ENCODE results near the gene RREB1. TPM values are rescaled to one million over a fixed set of nuclear protein-coding genes. Genes with fewer than 3 reads are reported as not detected.

RREB1 gene
- total RNA-seq, 2 experiments from 2014 or later: 18.7 to 19.7 TPM

DNA sequence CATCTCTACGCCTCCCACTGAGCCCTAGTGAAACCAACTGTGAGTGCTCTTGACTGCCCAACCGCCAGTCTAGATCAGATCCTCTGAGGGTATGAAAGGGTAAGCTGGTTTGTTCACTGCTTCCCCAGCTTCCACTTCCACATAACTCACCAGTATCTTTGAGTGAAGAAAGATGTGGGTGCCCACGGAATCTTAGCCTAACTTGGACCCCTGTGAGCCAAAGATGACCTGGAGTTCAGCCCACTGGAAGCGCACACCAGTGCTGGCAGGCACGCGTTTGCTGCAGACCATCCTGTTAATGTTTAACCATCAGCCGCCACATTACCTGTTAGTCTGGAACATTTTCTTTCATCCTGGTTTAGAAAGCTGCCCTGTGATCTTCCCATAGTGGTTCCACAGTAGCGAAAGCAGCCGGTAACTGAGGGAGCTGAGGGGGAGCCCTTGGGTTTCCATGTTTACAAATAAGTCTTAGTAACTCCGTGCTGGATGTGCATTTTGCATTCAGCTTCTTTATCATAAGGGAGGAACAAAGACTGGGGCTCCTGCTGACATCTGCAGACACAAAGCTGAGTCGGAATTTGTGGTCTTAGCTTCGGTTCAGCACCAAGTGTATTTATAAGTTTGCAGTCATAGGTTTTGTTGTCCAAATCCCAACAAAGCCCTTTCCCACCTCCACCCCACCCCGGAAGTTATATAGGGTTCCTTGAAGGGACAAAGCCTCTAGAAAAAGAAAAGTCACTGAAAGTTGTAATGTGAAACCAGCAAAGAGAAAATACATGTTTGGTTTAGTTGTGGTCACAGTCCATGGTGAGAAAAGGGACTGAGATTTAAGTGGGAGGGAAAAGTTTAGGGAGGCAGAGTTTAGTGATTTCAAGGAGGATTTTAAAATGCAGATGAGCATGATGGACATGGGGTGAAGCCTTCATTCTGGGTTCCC is 134.2 kb downstream of the RREB1 start:
- Mint-ChIP-seq H3K27ac (no peak overlapping the region), H3K27me3 (no peaks in the 10 kb centered on the region), H3K9me3 (no peaks in the 10 kb centered on the region), H3K4me3 (no peak overlapping the region), H3K4me1 (ENCODE audit: low read depth) (peaks cover 25% of the 10 kb centered on the region), H3K36me3 (ENCODE audit: low read depth) (peaks cover 12% of the 10 kb centered on the region)
- intact Hi-C loops (cut with micrococcal nuclease): loop anchor here (5.0 to 10.0 kb wide), 2 partner anchors 327 to 565 kb away; no protein-coding TSS in a partner anchor
- DNase-seq: no peak
- CTCF ChIA-PET: interaction anchor here (0.8 to 3.6 kb wide), 13 partner anchors 8 to 565 kb away, joined by 3 to 27 read pairs (median 5); no protein-coding TSS in a partner anchor
- TF ChIP-seq, protein P1, sequence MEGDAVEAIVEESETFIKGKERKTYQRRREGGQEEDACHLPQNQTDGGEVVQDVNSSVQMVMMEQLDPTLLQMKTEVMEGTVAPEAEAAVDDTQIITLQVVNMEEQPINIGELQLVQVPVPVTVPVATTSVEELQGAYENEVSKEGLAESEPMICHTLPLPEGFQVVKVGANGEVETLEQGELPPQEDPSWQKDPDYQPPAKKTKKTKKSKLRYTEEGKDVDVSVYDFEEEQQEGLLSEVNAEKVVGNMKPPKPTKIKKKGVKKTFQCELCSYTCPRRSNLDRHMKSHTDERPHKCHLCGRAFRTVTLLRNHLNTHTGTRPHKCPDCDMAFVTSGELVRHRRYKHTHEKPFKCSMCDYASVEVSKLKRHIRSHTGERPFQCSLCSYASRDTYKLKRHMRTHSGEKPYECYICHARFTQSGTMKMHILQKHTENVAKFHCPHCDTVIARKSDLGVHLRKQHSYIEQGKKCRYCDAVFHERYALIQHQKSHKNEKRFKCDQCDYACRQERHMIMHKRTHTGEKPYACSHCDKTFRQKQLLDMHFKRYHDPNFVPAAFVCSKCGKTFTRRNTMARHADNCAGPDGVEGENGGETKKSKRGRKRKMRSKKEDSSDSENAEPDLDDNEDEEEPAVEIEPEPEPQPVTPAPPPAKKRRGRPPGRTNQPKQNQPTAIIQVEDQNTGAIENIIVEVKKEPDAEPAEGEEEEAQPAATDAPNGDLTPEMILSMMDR (IDR thresholded peaks at IDR 0.05): no peak
- ATAC-seq: no peak
- POLR2A ChIA-PET: no interaction called here

DNA sequence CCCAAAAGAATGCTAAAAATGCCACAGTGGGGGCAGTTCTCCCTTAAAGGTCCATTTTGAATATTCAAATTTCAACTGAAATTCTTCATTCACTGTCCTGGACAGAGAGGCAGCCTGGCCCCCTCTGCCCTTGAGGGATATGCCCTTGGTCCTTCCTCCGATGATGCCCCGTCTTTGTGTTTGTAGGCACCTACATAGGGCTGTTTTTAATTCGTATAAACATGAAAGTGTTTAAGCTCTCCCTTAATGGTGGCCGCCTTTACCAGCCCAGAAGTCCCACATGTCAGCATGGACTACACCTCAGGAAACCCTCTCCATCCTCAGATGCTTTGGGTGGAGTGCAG is 135.0 kb downstream of the RREB1 start:
- ChIA-PET CTCF (interaction anchor here (0.7 to 3.6 kb wide), 26 partner anchors 9 to 566 kb away, joined by 3 to 27 read pairs (median 4); no protein-coding TSS in a partner anchor), POLR2A (no interaction called here)
- H3K27ac Mint-ChIP-seq: no peak overlapping the region
- H3K4me3 Mint-ChIP-seq: no peak overlapping the region
- H3K36me3 Mint-ChIP-seq (ENCODE audit: low read depth): peaks cover 13% of the 10 kb centered on the region
- peaks cover 22% of the 10 kb centered on the region for H3K4me1 Mint-ChIP-seq (ENCODE audit: low read depth)
- TF ChIP-seq, protein P1 (IDR thresholded peaks at IDR 0.05): no peak
- DNase-seq (no peak), ATAC-seq (no peak)
- H3K9me3 Mint-ChIP-seq: no peaks in the 10 kb centered on the region
- no peaks in the 10 kb centered on the region for H3K27me3 Mint-ChIP-seq
- intact Hi-C loops (cut with micrococcal nuclease): loop anchor here (5.0 to 10.0 kb wide), 2 partner anchors 328 to 566 kb away; no protein-coding TSS in a partner anchor

DNA sequence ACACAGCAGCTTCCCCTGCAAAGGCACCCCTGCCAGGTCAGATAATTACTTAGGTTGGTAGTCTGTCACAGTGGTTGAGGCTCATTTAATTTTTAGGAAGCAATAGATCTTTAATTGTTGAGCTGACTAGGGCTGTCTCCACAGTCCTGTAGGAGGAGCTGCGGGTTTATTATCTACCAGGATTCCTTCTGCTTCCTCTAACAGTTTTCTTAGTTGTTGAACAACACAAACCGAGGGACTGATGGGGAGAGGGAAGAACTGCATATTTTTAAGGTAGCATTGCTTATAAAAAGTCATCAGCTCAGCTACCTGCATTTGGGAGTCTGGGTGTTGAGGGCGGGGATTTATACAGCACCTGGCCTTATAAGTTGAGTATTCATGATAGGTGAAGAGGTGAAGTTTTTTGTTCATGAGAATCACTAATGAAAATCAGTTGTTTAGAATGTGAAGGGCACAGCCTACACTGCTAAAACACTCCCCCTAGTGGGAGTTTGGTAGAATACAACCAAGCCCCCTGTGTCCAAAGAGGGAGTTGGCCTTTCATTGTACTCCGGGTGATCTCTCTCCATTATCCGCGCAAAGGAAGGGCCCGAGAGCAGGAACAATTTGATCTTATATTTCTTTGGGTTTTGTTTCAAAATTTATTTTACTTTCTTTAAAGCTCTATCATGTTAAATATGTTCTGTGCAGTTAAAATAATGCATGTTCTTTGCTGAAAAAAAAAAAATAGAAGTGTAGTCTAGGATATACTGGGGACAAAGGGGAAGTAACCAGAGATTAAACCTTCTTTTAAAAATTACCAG is 135.6 kb downstream of the RREB1 start:
- Mint-ChIP-seq H3K36me3 (ENCODE audit: low read depth) (peaks cover 17% of the 10 kb centered on the region), H3K27me3 (no peaks in the 10 kb centered on the region), H3K4me3 (no peak overlapping the region), H3K9me3 (no peaks in the 10 kb centered on the region), H3K4me1 (ENCODE audit: low read depth) (peaks cover 22% of the 10 kb centered on the region), H3K27ac (no peak overlapping the region)
- TF ChIP-seq, protein P1 (IDR thresholded peaks at IDR 0.05): peak; percentile 97
- CTCF ChIA-PET: interaction anchor here (0.6 to 3.6 kb wide), 45 partner anchors 10 to 584 kb away, joined by 3 to 27 read pairs (median 4); no protein-coding TSS in a partner anchor
- intact Hi-C loops (cut with micrococcal nuclease): loop anchor here (5.0 to 10.0 kb wide), 2 partner anchors 329 to 566 kb away; no protein-coding TSS in a partner anchor
- ATAC-seq (peak; percentile 83), DNase-seq (peak; percentile 56)
- POLR2A ChIA-PET: no interaction called here

DNA sequence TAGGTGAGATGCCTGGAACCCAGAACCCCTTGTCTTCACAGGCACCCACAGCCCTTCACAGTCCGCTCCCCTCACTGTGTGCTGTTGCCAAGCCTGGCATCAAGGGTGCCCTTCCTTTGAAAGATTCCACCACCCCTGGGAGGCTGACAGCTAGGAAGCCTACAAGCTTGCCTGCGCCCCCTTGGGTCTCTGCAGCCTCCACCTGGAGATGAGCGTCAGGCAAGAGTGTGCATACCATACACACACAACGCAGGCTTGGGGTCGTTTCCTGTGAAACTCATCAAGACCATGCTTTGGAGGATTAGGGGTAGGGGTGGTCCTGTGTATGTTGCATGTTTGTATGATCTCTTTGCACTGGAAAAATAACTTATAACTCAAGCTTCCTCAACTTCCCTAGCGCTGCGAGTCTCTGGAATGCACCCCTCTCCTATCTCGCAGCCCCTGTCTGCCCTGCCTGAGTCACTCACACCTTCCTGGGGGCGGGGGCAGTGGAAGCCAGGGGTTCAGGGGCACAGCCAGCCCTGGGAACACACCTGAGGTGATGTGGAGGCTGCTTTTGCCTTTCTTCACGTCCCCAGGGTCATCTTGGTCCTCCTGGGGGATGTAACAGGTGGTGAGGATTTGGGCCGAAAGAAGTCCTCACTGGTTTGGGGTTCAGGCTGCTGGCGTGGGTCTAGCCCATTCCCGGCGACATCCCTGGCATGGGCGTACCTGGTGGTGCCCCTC is 138.1 kb downstream of the RREB1 start:
- ChIA-PET POLR2A (no interaction called here), CTCF (interaction anchor here (1.0 kb wide), 1 partner anchor 569 kb away, joined by 3 read pairs; no protein-coding TSS in a partner anchor)
- Mint-ChIP-seq H3K36me3 (ENCODE audit: low read depth) (peaks cover 22% of the 10 kb centered on the region), H3K9me3 (no peaks in the 10 kb centered on the region), H3K27ac (no peak overlapping the region), H3K4me1 (ENCODE audit: low read depth) (peaks cover 17% of the 10 kb centered on the region), H3K27me3 (no peaks in the 10 kb centered on the region), H3K4me3 (no peak overlapping the region)
- DNase-seq (no peak), ATAC-seq (no peak)
- TF ChIP-seq, protein P1 (IDR thresholded peaks at IDR 0.05): no peak
- intact Hi-C loops (cut with micrococcal nuclease): loop anchor here (10.0 kb wide), 1 partner anchor 331 kb away; no protein-coding TSS in a partner anchor
